K562 (cell line): ENCODE measurements around the gene RNU5D-1. TPM values are rescaled to one million over a fixed set of nuclear protein-coding genes. Genes with fewer than 3 reads are reported as not detected.

Experiments
- ATAC-seq: fragments of 200-7000 bp; cut with Tn5 transposase; 3 replicates; pipeline ENCODE4 v1.9.1; 2020; ENCODE audit warnings: moderate library complexity
- BruUV-seq: library from RNA; stranded (reverse); fragments of 400-500 nt; replicated peaks from 2 replicates; lab custom pipeline; 2021; lab: Mats Ljungman, UMichigan
- CTCF ChIA-PET: fragments of 300-600 bp; formaldehyde crosslinking; extraction: SDS; loops from one replicate; lab custom pipeline; 2021; ENCODE audit warnings: low intra/inter-chr PET ratio; lab: Yijun Ruan, JAX
- POLR2A ChIA-PET: fragments of 300-600, 350-650 bp; sonication (Branson Sonifier 250); formaldehyde crosslinking; extraction: SDS; loops from one replicate; lab custom pipeline; 2021; ENCODE audit warnings: antibody characterized with exemption, inconsistent platforms; lab: Yijun Ruan, JAX
- DNase-seq, 4 experiments: peaks; one replicate each; pipeline versions ENCODE4 v3.0.0 to v3.0.0-alpha.2; 2011 to 2018; ENCODE audit warnings: low spot score in 3 of 4, mixed read lengths in 3 of 4; ENCODE audit errors: extremely low read depth in 1 of 4
- FAIRE-seq: peaks from 2 replicates; lab custom pipeline; 2011; peaks lifted over from hg19 to GRCh38; lab: Jason Lieb, UNC
- H2AFZ ChIP-seq: 2 replicates; pipeline ENCODE4 v1.6.0; 2011; ENCODE audit warnings: low read depth, low read length, control low read depth, inconsistent platforms
- H3K27ac ChIP-seq: fragments of 200-600 bp; 3 replicates; pipeline ENCODE4 v1.8.0; 2011; ENCODE audit warnings: low read depth, mild to moderate bottlenecking, control low read depth, inconsistent platforms, low read length, moderate library complexity, mixed read lengths; ENCODE audit errors: extremely low read depth
- H3K27me3 ChIP-seq, 2 experiments: fragments of 300-600 bp in 1 of 2; 2 replicates in 1 of 2; 3 replicates in 1 of 2; pipeline versions ENCODE4 v1.6.0 to v1.8.0; 2011; ENCODE audit warnings: inconsistent platforms in 2 of 2, low read length in 2 of 2, mild to moderate bottlenecking in 1 of 2, mixed read lengths in 1 of 2, moderate library complexity in 1 of 2; ENCODE audit not compliant: control insufficient read depth in 2 of 2, insufficient read depth in 2 of 2
- H3K36me3 ChIP-seq: fragments of 300-600 bp; 3 replicates; pipeline ENCODE4 v1.8.0; 2011; ENCODE audit warnings: mild to moderate bottlenecking, low read length, inconsistent platforms; ENCODE audit not compliant: control insufficient read depth, insufficient read depth
- H3K4me1 ChIP-seq, 2 experiments: fragments of 200-600 bp in 1 of 2; replicated peaks in 1 of 2; 2 replicates in 1 of 2; 3 replicates in 1 of 2; pipeline versions ENCODE4 v1.5.1 to v1.8.0; 2011; ENCODE audit warnings: inconsistent platforms in 2 of 2, low read length in 2 of 2, mild to moderate bottlenecking in 1 of 2, mixed read lengths in 1 of 2, moderate library complexity in 1 of 2; ENCODE audit not compliant: control insufficient read depth in 2 of 2, insufficient read depth in 2 of 2
- H3K4me2 ChIP-seq: 2 replicates; pipeline ENCODE4 v1.6.1; 2011; ENCODE audit warnings: low read length, control low read depth, inconsistent platforms, mixed read lengths; ENCODE audit not compliant: insufficient read depth
- H3K4me3 ChIP-seq: fragments of 200-600 bp; sonication (generic), shearing (Covaris generic); 2 replicates; pipeline ENCODE4 v1.5.1; 2016; ENCODE audit warnings: control low read depth, inconsistent platforms
- H3K79me2 ChIP-seq: fragments of 200-600 bp; 3 replicates; pipeline ENCODE4 v1.8.0; 2011; ENCODE audit warnings: low read length, inconsistent platforms; ENCODE audit not compliant: control insufficient read depth, insufficient read depth
- H3K9ac ChIP-seq, 2 experiments: 2 replicates each; pipeline versions ENCODE4 v1.6.0 to v1.6.1; 2011; ENCODE audit warnings: low read depth in 2 of 2, low read length in 2 of 2, control low read depth in 1 of 2, inconsistent platforms in 1 of 2, mild to moderate bottlenecking in 1 of 2, mixed read lengths in 1 of 2; ENCODE audit not compliant: insufficient read depth in 1 of 2
- H3K9me1 ChIP-seq: one replicate; pipeline ENCODE4 v1.6.0; 2011; ENCODE audit warnings: inconsistent platforms, mild to moderate bottlenecking, low read length, moderate library complexity; ENCODE audit not compliant: control insufficient read depth, insufficient read depth
- H3K9me3 ChIP-seq: replicated peaks from 2 replicates; pipeline ENCODE4 v1.5.1; 2011; ENCODE audit warnings: low read depth, low read length, inconsistent platforms; ENCODE audit not compliant: control insufficient read depth, insufficient read depth
- H4K20me1 ChIP-seq: replicated peaks from 2 replicates; pipeline ENCODE4 v1.6.1; 2011; ENCODE audit warnings: low read length, inconsistent platforms, mixed read lengths; ENCODE audit not compliant: control insufficient read depth, insufficient read depth
- ARID3B ChIP-seq: fragments of 250-450 bp; sonication (Bioruptor Pico); IDR thresholded peaks from 2 replicates; pipeline ENCODE4 v1.4.0; 2020; ENCODE audit warnings: borderline replicate concordance
- CREB3 ChIP-seq: fragments of 450-650 bp; conservative IDR thresholded peaks from 2 replicates; pipeline ENCODE4 v1.6.1; 2016; ENCODE audit warnings: missing genetic modification characterization, low read depth, mild to moderate bottlenecking, missing compliant biosample characterization, moderate library complexity
- DACH1 ChIP-seq: fragments of 450-650 bp; IDR thresholded peaks from 2 replicates; pipeline ENCODE4 v1.6.1; 2018; ENCODE audit not compliant: partially characterized antibody
- FOXK1 ChIP-seq: sonication (generic); formaldehyde crosslinking; IDR thresholded peaks from 2 replicates; pipeline ENCODE4 v1.8.0; 2022; ENCODE audit warnings: missing genetic modification reagents, mild to moderate bottlenecking, borderline replicate concordance
- MLX ChIP-seq, 2 experiments: fragments of 450-650 bp in 1 of 2; sonication (generic) in 1 of 2; formaldehyde crosslinking; conservative IDR thresholded peaks; 2 replicates each; pipeline versions ENCODE4 v1.4.0 to v1.8.1; 2020 to 2022; ENCODE audit warnings: mild to moderate bottlenecking in 1 of 2, missing genetic modification reagents in 1 of 2
- NCOA2 ChIP-seq, 2 experiments: fragments of 450-650 bp; IDR thresholded peaks; 2 replicates each; pipeline ENCODE4 v1.6.1; 2018; ENCODE audit warnings: mild to moderate bottlenecking in 2 of 2, moderate library complexity in 1 of 2; ENCODE audit not compliant: partially characterized antibody in 2 of 2
- PHF21A ChIP-seq: fragments of 450-650 bp; IDR thresholded peaks from 2 replicates; pipeline ENCODE4 v1.6.1; 2017; ENCODE audit warnings: low read depth, borderline replicate concordance
- RBM34 ChIP-seq: fragments of 200-400 bp; formaldehyde crosslinking; IDR thresholded peaks from 2 replicates; pipeline ENCODE4 v1.6.1; 2018; ENCODE audit warnings: low read length, borderline replicate concordance; ENCODE audit not compliant: insufficient read depth
- SMAD3 ChIP-seq: fragments of 450-650 bp; formaldehyde crosslinking; conservative IDR thresholded peaks from 2 replicates; pipeline ENCODE4 v1.4.0; 2020; ENCODE audit warnings: mild to moderate bottlenecking
- SMARCA4 ChIP-seq: fragments of 450-650 bp; IDR thresholded peaks from 2 replicates; pipeline ENCODE4 v1.6.1; 2016
- STAG1 ChIP-seq: sonication (generic); formaldehyde crosslinking; IDR thresholded peaks from 2 replicates; pipeline ENCODE4 v1.5.0; 2020; ENCODE audit warnings: missing genetic modification reagents, borderline replicate concordance
- TCF3 ChIP-seq: sonication (generic); formaldehyde crosslinking; IDR thresholded peaks from 2 replicates; pipeline ENCODE4 v1.4.0; 2020; ENCODE audit warnings: mild to moderate bottlenecking, missing genetic modification reagents
- ZBED1 ChIP-seq: IDR thresholded peaks from 2 replicates; pipeline ENCODE4 v1.6.1; 2014
- ZNF134 ChIP-seq: fragments of 250-450 bp; sonication (Bioruptor Pico); conservative IDR thresholded peaks from 2 replicates; pipeline ENCODE4 v1.4.0; 2020
- ZNF316 ChIP-seq: fragments of 450-650 bp; IDR thresholded peaks from 2 replicates; pipeline ENCODE4 v1.6.1; 2016
- ZNF347 ChIP-seq: fragments of 450-650 bp; formaldehyde crosslinking; IDR thresholded peaks from 2 replicates; pipeline ENCODE4 v1.4.0; 2020; ENCODE audit warnings: low read depth, mild to moderate bottlenecking, moderate library complexity
- ZNF445 ChIP-seq: fragments of 250-450 bp; sonication (Bioruptor Pico); IDR thresholded peaks from 2 replicates; pipeline ENCODE4 v1.4.0; 2020; ENCODE audit warnings: low read depth, mild to moderate bottlenecking, moderate library complexity
- ZNF695 ChIP-seq: fragments of 450-650 bp; formaldehyde crosslinking; IDR thresholded peaks from 2 replicates; pipeline ENCODE4 v1.4.0; 2020; ENCODE audit warnings: mild to moderate bottlenecking, moderate library complexity
- WGBS: fragments of 100-300 bp; shearing (Covaris generic); methylation state at CpG from one replicate; pipeline ENCODE4 v1.1.6; 2016; ENCODE audit warnings: low coverage, mixed read lengths; ENCODE audit not compliant: insufficient coverage; ENCODE audit errors: missing lambda C conversion rate; 5-methylcytosine and 5-hydroxymethylcytosine counted together
- in situ Hi-C: fragments of 300-500 bp; cut with MboI; formaldehyde crosslinking; loops from 4 replicates; pipeline ENCODE4 v1.15.0; 2018; ENCODE audit warnings: inconsistent platforms, mixed read lengths
- intact Hi-C: fragments of 100-400 bp; cut with micrococcal nuclease; formaldehyde crosslinking; loops from 2 replicates; pipeline ENCODE4 v1.14.2; 2022
- polyA plus RNA-seq, 8 experiments: library from polyadenylated mRNA; depleted of rRNA in 4 of 8; stranded (reverse) in 5 of 8; unstranded in 3 of 8; fragments of >200 nt; fragmentation: Nextera tagmentation in 2 of 8; fragmentation: Illumina TruSeq in 1 of 8; extraction: Ambion mirVana in 2 of 8; extraction: Trizol in 1 of 8; gene quantifications; 2 replicates each; pipeline versions ENCODE4 v1.2.1 to v1.2.3, GENCODE V29; 2011 to 2014; ENCODE audit warnings: inconsistent platforms in 1 of 8, missing spikeins in 1 of 8
- total RNA-seq, 7 experiments: library from RNA; depleted of rRNA in 6 of 7; stranded (reverse); fragments of >200 nt in 6 of 7; fragmentation: Illumina TruSeq in 2 of 7; extraction: Trizol in 2 of 7; gene quantifications; 2 replicates each; pipeline versions ENCODE4 v1.2.1 to v1.2.3, GENCODE V29; 2011 to 2021; ENCODE audit warnings: low replicate concordance in 1 of 7

RNU5D-1 gene
- total and polyA plus RNA-seq, 9 of the 15 experiments (the other 6 are each of a cell fraction or from before 2014, with no cell fraction given), result under 0.01 TPM; not detected in 8

GRCh38 chr1:44721485-44722361 is 9.2 kb downstream of the RNU5D-1 start:
- Histone ChIP-seq H2AFZ (peak overlapping the region; percentile 99), H4K20me1 (0 out of 2 replicates have a peak, but pooled peaks cover 3% of the 10 kb centered on the region), H3K9me1 (no peaks in the 10 kb centered on the region), H3K27ac (peak overlapping the region; percentile 95), H3K9ac (peak overlapping the region; percentile 76 to 87), H3K27me3 (peaks cover 2 to 12% of the 10 kb centered on the region in 2 experiments; a peak in 4 of 5 replicates), H3K79me2 (no peaks in the 10 kb centered on the region), H3K9me3 (no peaks in the 10 kb centered on the region), H3K4me3 (no peak overlapping the region), H3K4me2 (peak overlapping the region; percentile 71), H3K4me1 (peaks cover 17 to 24% of the 10 kb centered on the region in 2 experiments), H3K36me3 (no peaks in the 10 kb centered on the region)
- TSS peak; percentile 99 for BruUV-seq
- CTCF ChIA-PET, result interaction anchor here (0.6 kb wide), 1 partner anchor 122 kb away, joined by 3 read pairs; no protein-coding TSS in a partner anchor
- 2% methylated on average over 14 of the region's 14 CpGs for WGBS
- intact Hi-C loops, result loop anchor here (1.0 kb wide), 2 partner anchors 9 to 98 kb away; no protein-coding TSS in a partner anchor
- in situ Hi-C loops, result loop anchor here (10.0 kb wide), 1 partner anchor 583 kb away; no protein-coding TSS in a partner anchor
- DNase-seq, result peak; percentile 91 to 98 (median 94)
- POLR2A ChIA-PET, result interaction anchor here (0.5 to 9.1 kb wide), 117 partner anchors 10 to 1700 kb away, joined by 3 to 328 read pairs (median 4); partner anchors contain the start of genes AKR1A1, ARMH1, BEST4 and BTBD19
- peak; percentile 97 for ATAC-seq
- FAIRE-seq, result peak; percentile 88
- TF ChIP-seq STAG1 (CRISPR knock-in tag) (no peak), ZNF445 (CRISPR knock-in tag) (peak; percentile 99), MLX (CRISPR knock-in tag; conservative IDR thresholded peaks at IDR 0.05) (peak; percentile 98 to 100), ZNF695 (CRISPR knock-in tag) (peak; percentile 98), ZNF347 (CRISPR knock-in tag) (peak; percentile 93), ARID3B (CRISPR knock-in tag) (peak; percentile 33; the same call in 1 of the 2 replicates), ZBED1 (peak; percentile 100), ZNF134 (CRISPR knock-in tag) (peak; percentile 72; the same call in 1 of the 2 replicates), RBM34 (no peak), ZNF316 (peak; percentile 100), CREB3 (tag) (peak; percentile 95), SMAD3 (CRISPR knock-in tag) (peak; percentile 99), FOXK1 (CRISPR knock-in tag) (peak; percentile 100), SMARCA4 (no peak; the same call in none of the 2 replicates), TCF3 (CRISPR knock-in tag) (peak; percentile 76), NCOA2 (IDR thresholded peaks at IDR 0.05; ENCODE audit: partially characterized antibody in 2 of 2) (no peak), DACH1 (peak; percentile 61), PHF21A (peak; percentile 97)
